Measurements from ENCODE around the gene RTN4. TPM values are rescaled to one million over a fixed set of nuclear protein-coding genes. Genes with fewer than 3 reads are reported as not detected.
"Not testable (repeated sequence)": the region's sequence is repeated elsewhere in the genome, so short reads cannot be mapped to it uniquely, and the experiment has no call there.

RTN4 gene
- total RNA-seq: 10 to 100 TPM; 96.7 to 97.5 TPM

DNA sequence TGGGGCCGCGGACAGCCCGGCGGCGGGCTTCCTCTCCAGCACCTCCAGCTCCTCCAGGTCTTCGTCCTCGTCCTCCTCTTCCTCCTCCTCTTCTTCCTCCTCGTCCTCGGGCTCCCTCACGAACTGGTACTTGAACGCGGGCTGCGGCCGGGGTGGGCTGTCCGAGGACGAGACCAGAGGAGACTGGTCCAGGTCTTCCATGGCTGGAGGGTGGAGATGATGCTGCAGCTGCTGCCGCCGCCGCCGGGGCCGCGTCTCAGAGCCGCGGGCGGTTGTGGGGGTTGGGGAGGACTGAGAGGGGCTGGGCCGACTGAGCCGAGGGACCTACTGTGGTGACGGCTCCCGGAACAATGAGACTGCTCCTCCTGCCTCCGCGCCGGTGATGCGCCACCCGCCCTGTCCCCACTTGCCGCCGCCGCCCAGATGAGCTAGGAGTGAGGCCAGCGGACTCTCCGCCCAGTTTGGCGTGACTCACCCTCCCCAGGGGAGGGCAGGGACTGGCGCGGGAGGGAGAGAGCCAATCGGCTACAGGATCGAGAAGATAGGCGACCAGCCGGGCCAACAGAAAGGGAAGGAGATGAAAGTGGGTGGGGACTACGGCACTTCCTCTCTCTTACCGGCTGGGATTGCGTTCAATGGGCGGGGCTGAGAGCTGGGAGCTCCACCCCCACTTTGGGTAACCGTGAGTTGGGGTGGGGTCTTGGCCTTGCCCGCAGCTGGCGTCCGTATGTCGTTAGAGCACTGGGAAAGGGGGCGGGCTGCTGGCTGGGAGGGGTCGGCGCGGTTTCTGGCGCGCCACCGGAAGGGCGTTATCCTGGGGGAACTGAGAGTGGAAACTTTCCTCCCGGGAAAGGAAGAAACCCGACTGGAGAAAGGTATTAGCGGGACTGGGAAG lies at the start of gene RTN4:
RTN4 (minus strand) TSS at position 352 of the 895 bp plus-strand sequence; CDS start at position 201, 151 bp downstream.
- ChIA-PET POLR2A (interaction anchor here (0.7 to 2.4 kb wide), 7 partner anchors 18 to 182 kb away, joined by 3 to 15 read pairs (median 5); partner anchors contain the start of genes CLHC1 and RPS27A), CTCF (interaction anchor here (0.6 to 4.4 kb wide), 18 partner anchors 9 to 526 kb away, joined by 3 to 24 read pairs (median 3); no protein-coding TSS in a partner anchor)
- peak; percentile 99 for DNase-seq
- Mint-ChIP-seq H3K9me3 (no peaks in the 10 kb centered on the region), H3K27me3 (no peaks in the 10 kb centered on the region), H3K27ac (peak within 1 kb of the TSS; percentile 98), H3K36me3 (peaks cover 9% of the 10 kb centered on the region), H3K4me1 (ENCODE audit: low read depth) (peaks cover 58% of the 10 kb centered on the region), H3K4me3 (peak within 1 kb of the TSS; percentile 96)
- intact Hi-C loops (cut with micrococcal nuclease): loop anchor here (1.0 to 10.0 kb wide), 16 partner anchors 25 to 1078 kb away; partner anchors contain the start of genes ACYP2, CFAP36, CLHC1 and EML6

DNA sequence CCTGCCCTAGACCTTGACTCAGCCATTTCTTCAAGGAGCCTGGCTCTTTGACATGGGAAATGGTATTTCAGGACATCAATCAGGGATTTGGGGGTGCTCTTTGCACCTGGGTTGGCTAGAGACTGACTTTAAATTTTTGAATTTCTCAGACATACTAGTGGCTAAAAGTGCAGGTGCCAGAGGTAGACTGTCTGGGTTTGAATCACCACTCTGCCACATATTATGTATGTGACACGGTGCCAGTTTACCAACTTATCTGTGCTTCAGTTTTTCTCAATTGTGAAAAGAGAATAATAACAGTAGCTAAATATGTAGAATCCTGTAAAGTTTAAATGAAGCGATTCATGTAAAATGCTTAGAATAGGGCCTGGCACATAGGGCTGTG lies 49.2 kb upstream of the RTN4 start:
- Mint-ChIP-seq H3K27ac (peak overlapping the region; percentile 66), H3K27me3 (no peaks in the 10 kb centered on the region), H3K4me3 (no peak overlapping the region), H3K9me3 (no peaks in the 10 kb centered on the region), H3K36me3 (no peaks in the 10 kb centered on the region), H3K4me1 (ENCODE audit: low read depth) (peaks cover 13% of the 10 kb centered on the region)
- ChIA-PET CTCF (no interaction called here), POLR2A (no interaction called here)
- DNase-seq: no peak
- intact Hi-C loops (cut with micrococcal nuclease): no loop called here

GRCh38 chr2:55097461-55098410 lies 47.5 kb upstream of the RTN4 start:
- DNase-seq: no peak
- Mint-ChIP-seq H3K27ac (no peak overlapping the region), H3K9me3 (no peaks in the 10 kb centered on the region), H3K4me3 (no peak overlapping the region), H3K4me1 (ENCODE audit: low read depth) (peaks cover 16% of the 10 kb centered on the region), H3K27me3 (no peaks in the 10 kb centered on the region), H3K36me3 (no peaks in the 10 kb centered on the region)
- intact Hi-C loops (cut with micrococcal nuclease): no loop called here
- POLR2A ChIA-PET: no interaction called here
- CTCF ChIA-PET: no interaction called here

- Mint-ChIP-seq H3K27me3 (no peaks in the 10 kb centered on the region), H3K36me3 (no peaks in the 10 kb centered on the region), H3K27ac (no peak overlapping the region), H3K4me3 (no peak overlapping the region), H3K9me3 (no peaks in the 10 kb centered on the region), H3K4me1 (ENCODE audit: low read depth) (peaks cover 19% of the 10 kb centered on the region)
- intact Hi-C loops (cut with micrococcal nuclease): no loop called here
- CTCF ChIA-PET: no interaction called here
- DNase-seq: no peak
- POLR2A ChIA-PET: no interaction called here
These were observed 46.8 kb upstream of the RTN4 start for GRCh38 chr2:55097082-55097460.

GRCh38 chr2:55096586-55096985 lies 46.3 kb upstream of the RTN4 start:
- H3K36me3 Mint-ChIP-seq: no peaks in the 10 kb centered on the region
- ChIA-PET CTCF (no interaction called here), POLR2A (no interaction called here)
- DNase-seq: no peak
- H3K27me3 Mint-ChIP-seq: no peaks in the 10 kb centered on the region
- no peaks in the 10 kb centered on the region for H3K9me3 Mint-ChIP-seq
- H3K4me1 Mint-ChIP-seq (ENCODE audit: low read depth): peaks cover 21% of the 10 kb centered on the region
- no peak overlapping the region for H3K4me3 Mint-ChIP-seq
- no peak overlapping the region for H3K27ac Mint-ChIP-seq
- intact Hi-C loops (cut with micrococcal nuclease): no loop called here

GRCh38 chr2:55093381-55093780 lies 43.1 kb upstream of the RTN4 start:
- ChIA-PET CTCF (no interaction called here), POLR2A (no interaction called here)

GRCh38 chr2:55092439-55092838 lies 42.2 kb upstream of the RTN4 start:
- no peak overlapping the region for H3K27ac Mint-ChIP-seq
- peaks cover 8% of the 10 kb centered on the region for H3K4me1 Mint-ChIP-seq (ENCODE audit: low read depth)
- no peaks in the 10 kb centered on the region for H3K27me3 Mint-ChIP-seq
- ChIA-PET POLR2A (interaction anchor here (0.6 kb wide), 1 partner anchor 1419 kb away, joined by 4 read pairs; no protein-coding TSS in a partner anchor), CTCF (no interaction called here)
- no peaks in the 10 kb centered on the region for H3K36me3 Mint-ChIP-seq
- no peak for DNase-seq
- no peak overlapping the region for H3K4me3 Mint-ChIP-seq
- intact Hi-C loops (cut with micrococcal nuclease): loop anchor here (5.0 kb wide), 1 partner anchor 40 kb away; the partner anchor contains the start of gene RTN4
- H3K9me3 Mint-ChIP-seq: no peaks in the 10 kb centered on the region

More at GRCh38 chr2:55093381-55093780, 43.1 kb upstream of the RTN4 start:
- H3K27me3 Mint-ChIP-seq: no peaks in the 10 kb centered on the region
- no peak overlapping the region for H3K4me3 Mint-ChIP-seq
- H3K36me3 Mint-ChIP-seq: no peaks in the 10 kb centered on the region
- DNase-seq: no peak
- no peak overlapping the region for H3K27ac Mint-ChIP-seq
- peaks cover 8% of the 10 kb centered on the region for H3K4me1 Mint-ChIP-seq (ENCODE audit: low read depth)
- intact Hi-C loops (cut with micrococcal nuclease): loop anchor here (5.0 kb wide), 1 partner anchor 41 kb away; the partner anchor contains the start of gene RTN4
- H3K9me3 Mint-ChIP-seq: no peaks in the 10 kb centered on the region

- POLR2A ChIA-PET; H3K9me3 Mint-ChIP-seq; H3K4me1 Mint-ChIP-seq (ENCODE audit: low read depth); CTCF ChIA-PET; H3K27me3 Mint-ChIP-seq; H3K4me3 Mint-ChIP-seq; H3K36me3 Mint-ChIP-seq; DNase-seq; H3K27ac Mint-ChIP-seq: not testable (repeated sequence)
- intact Hi-C loops (cut with micrococcal nuclease): loop anchor here (5.0 kb wide), 1 partner anchor 39 kb away; the partner anchor contains the start of gene RTN4
These were observed 41.4 kb upstream of the RTN4 start for GRCh38 chr2:55091681-55092080.

DNA sequence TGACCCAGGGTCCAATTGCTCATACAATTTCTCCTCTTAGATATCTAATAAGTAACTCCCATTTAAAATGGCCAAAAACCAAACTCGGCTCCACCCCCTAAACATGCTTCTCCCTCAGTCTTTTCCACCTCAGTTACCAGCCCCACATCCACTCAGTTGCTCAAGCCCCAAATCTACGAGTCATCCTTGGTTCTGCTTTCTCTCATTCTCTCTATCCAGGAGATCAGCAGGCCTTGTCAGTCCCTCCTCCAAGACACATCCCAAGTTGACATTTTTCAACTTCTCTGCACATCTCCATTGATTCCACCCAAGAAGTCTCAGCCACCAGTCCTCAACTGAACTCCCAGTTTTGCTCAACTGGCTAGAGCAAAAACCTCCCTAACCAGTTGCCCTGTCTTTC lies 40.5 kb upstream of the RTN4 start:
- Mint-ChIP-seq H3K27me3 (no peaks in the 10 kb centered on the region), H3K4me1 (ENCODE audit: low read depth) (peaks cover 8% of the 10 kb centered on the region), H3K9me3 (no peaks in the 10 kb centered on the region), H3K36me3 (no peaks in the 10 kb centered on the region), H3K27ac (no peak overlapping the region), H3K4me3 (no peak overlapping the region)
- intact Hi-C loops (cut with micrococcal nuclease): loop anchor here (5.0 kb wide), 1 partner anchor 38 kb away; the partner anchor contains the start of gene RTN4
- ChIA-PET CTCF (no interaction called here), POLR2A (no interaction called here)
- DNase-seq: no peak

- ChIA-PET CTCF (no interaction called here), POLR2A (no interaction called here)
- no peaks in the 10 kb centered on the region for H3K27me3 Mint-ChIP-seq
- intact Hi-C loops (cut with micrococcal nuclease): loop anchor here (5.0 kb wide), 1 partner anchor 37 kb away; the partner anchor contains the start of gene RTN4
- no peaks in the 10 kb centered on the region for H3K9me3 Mint-ChIP-seq
- peaks cover 8% of the 10 kb centered on the region for H3K4me1 Mint-ChIP-seq (ENCODE audit: low read depth)
- H3K36me3 Mint-ChIP-seq: no peaks in the 10 kb centered on the region
- no peak for DNase-seq
- H3K4me3 Mint-ChIP-seq: no peak overlapping the region
- H3K27ac Mint-ChIP-seq: no peak overlapping the region
These were observed 39.5 kb upstream of the RTN4 start for GRCh38 chr2:55089726-55090125.

GRCh38 chr2:55088400-55088799 lies 38.1 kb upstream of the RTN4 start:
- no peaks in the 10 kb centered on the region for H3K9me3 Mint-ChIP-seq
- ChIA-PET POLR2A (no interaction called here), CTCF (no interaction called here)
- no peaks in the 10 kb centered on the region for H3K27me3 Mint-ChIP-seq
- no peak overlapping the region for H3K27ac Mint-ChIP-seq
- no peak for DNase-seq
- intact Hi-C loops (cut with micrococcal nuclease): no loop called here
- H3K4me1 Mint-ChIP-seq (ENCODE audit: low read depth): peaks cover 7% of the 10 kb centered on the region
- no peaks in the 10 kb centered on the region for H3K36me3 Mint-ChIP-seq
- no peak overlapping the region for H3K4me3 Mint-ChIP-seq

DNA sequence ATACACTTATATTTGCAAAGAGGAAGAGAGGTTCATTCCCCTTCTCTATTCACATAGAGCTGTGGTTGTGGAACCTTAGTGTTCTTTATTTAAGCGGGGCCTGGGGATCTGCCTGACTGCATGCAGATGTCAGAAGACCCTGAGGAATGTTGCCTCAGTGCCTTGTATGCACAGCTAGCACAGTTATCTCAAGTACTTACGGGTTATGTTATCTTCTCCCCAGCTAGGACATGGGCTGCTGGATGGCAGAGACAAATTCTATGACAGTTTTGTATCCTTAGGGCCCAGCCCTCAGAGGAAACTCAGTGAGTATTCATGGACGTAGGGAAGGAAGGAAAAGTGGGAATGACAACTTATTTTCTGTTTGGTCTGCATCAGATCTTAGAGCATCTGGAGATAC lies 37.7 kb upstream of the RTN4 start:
- H3K4me1 Mint-ChIP-seq (ENCODE audit: low read depth): peaks cover 5% of the 10 kb centered on the region
- no peaks in the 10 kb centered on the region for H3K36me3 Mint-ChIP-seq
- DNase-seq: no peak
- intact Hi-C loops (cut with micrococcal nuclease): no loop called here
- ChIA-PET POLR2A (no interaction called here), CTCF (no interaction called here)
- no peak overlapping the region for H3K4me3 Mint-ChIP-seq
- no peaks in the 10 kb centered on the region for H3K27me3 Mint-ChIP-seq
- no peak overlapping the region for H3K27ac Mint-ChIP-seq
- no peaks in the 10 kb centered on the region for H3K9me3 Mint-ChIP-seq
